CD14-positive monocyte (primary cell): Measurements from ENCODE around the gene APBA2. TPM values are rescaled to one million over a fixed set of nuclear protein-coding genes. Genes with fewer than 3 reads are reported as not detected.

Source experiments
- DNase-seq, 3 donors: peaks; one replicate each; pipeline ENCODE4 v3.0.0-alpha.2; 2011 to 2022
- H2AFZ ChIP-seq: 2 replicates; pipeline ENCODE4 v1.6.0; 2012; ENCODE audit warnings: mild to moderate bottlenecking, low read depth, low read length, inconsistent platforms; ENCODE audit not compliant: insufficient read depth, poor library complexity, severe bottlenecking
- H3K27ac ChIP-seq, 2 donors: 1 replicate in 1 of 2; 2 replicates in 1 of 2; pipeline ENCODE4 v1.5.1; 2012 to 2013; ENCODE audit warnings: low read length in 2 of 2, control low read depth in 1 of 2, inconsistent platforms in 1 of 2, low read depth in 1 of 2, mild to moderate bottlenecking in 1 of 2
- H3K27me3 ChIP-seq, 2 donors: one replicate each; pipeline versions ENCODE4 v1.6.0 to v1.6.1; 2011 to 2013; ENCODE audit warnings: low read length in 2 of 2; ENCODE audit not compliant: control insufficient read depth in 2 of 2, insufficient read depth in 2 of 2
- H3K36me3 ChIP-seq, 2 donors: replicated peaks in 1 of 2; 1 replicate in 1 of 2; 2 replicates in 1 of 2; pipeline versions ENCODE4 v1.5.1 to v1.6.1; 2012 to 2013; ENCODE audit warnings: low read length in 2 of 2, control low read depth in 1 of 2, inconsistent platforms in 1 of 2, mild to moderate bottlenecking in 1 of 2; ENCODE audit not compliant: insufficient read depth in 2 of 2, control insufficient read depth in 1 of 2
- H3K4me1 ChIP-seq, 2 donors: 1 replicate in 1 of 2; 2 replicates in 1 of 2; pipeline versions ENCODE4 v1.5.1 to v1.6.1; 2012 to 2013; ENCODE audit warnings: low read length in 2 of 2, control low read depth in 1 of 2, inconsistent platforms in 1 of 2, mild to moderate bottlenecking in 1 of 2, moderate library complexity in 1 of 2; ENCODE audit not compliant: insufficient read depth in 2 of 2, control insufficient read depth in 1 of 2
- H3K4me2 ChIP-seq: replicated peaks from 2 replicates; pipeline ENCODE3; 2012; ENCODE audit warnings: low read length, moderate library complexity, mild to moderate bottlenecking; ENCODE audit not compliant: poor library complexity, severe bottlenecking; ENCODE audit errors: extremely low read depth
- H3K4me3 ChIP-seq, 3 experiments: fragments of 200-600 bp in 1 of 3; sonication (generic) in 1 of 3; replicated peaks in 1 of 3; 1 replicate in 2 of 3; 2 replicates in 1 of 3; pipeline ENCODE4 v1.5.1; 2011 to 2013; ENCODE audit warnings: low read length in 3 of 3, mild to moderate bottlenecking in 3 of 3, control low read depth in 2 of 3, low read depth in 2 of 3, inconsistent platforms in 1 of 3, moderate library complexity in 1 of 3
- H3K79me2 ChIP-seq: 2 replicates; pipeline ENCODE4 v1.6.0; 2012; ENCODE audit warnings: mild to moderate bottlenecking, control low read depth, inconsistent platforms, low read length, moderate library complexity; ENCODE audit not compliant: insufficient read depth
- H3K9ac ChIP-seq: 2 replicates; pipeline ENCODE4 v1.6.0; 2017; ENCODE audit warnings: low read length, mild to moderate bottlenecking; ENCODE audit not compliant: insufficient read depth, poor library complexity, severe bottlenecking
- H3K9me3 ChIP-seq, 2 donors: replicated peaks in 1 of 2; 1 replicate in 1 of 2; 2 replicates in 1 of 2; pipeline versions ENCODE4 v1.5.1 to v1.6.1; 2012 to 2013; ENCODE audit warnings: low read length in 2 of 2, control low read depth in 1 of 2; ENCODE audit not compliant: control insufficient read depth in 1 of 2, insufficient read depth in 1 of 2
- H4K20me1 ChIP-seq: 2 replicates; pipeline ENCODE4 v1.6.0; 2012; ENCODE audit warnings: mild to moderate bottlenecking, low read length, control low read depth, moderate library complexity; ENCODE audit not compliant: insufficient read depth
- H3K27ac Mint-ChIP-seq, 7 donors: one replicate each; pipeline ENCODE4 v1.8.0; 2020; ENCODE audit warnings: mild to moderate bottlenecking in 7 of 7, mixed read lengths in 7 of 7, moderate library complexity in 6 of 7, inconsistent platforms in 2 of 7
- H3K27me3 Mint-ChIP-seq, 3 donors: one replicate each; pipeline ENCODE4 v1.8.0; 2021 to 2022; ENCODE audit warnings: low read depth in 3 of 3, mild to moderate bottlenecking in 3 of 3, mixed read lengths in 3 of 3, moderate library complexity in 3 of 3, inconsistent platforms in 1 of 3
- H3K36me3 Mint-ChIP-seq, 2 donors: one replicate each; pipeline ENCODE4 v1.8.0; 2020; ENCODE audit warnings: mixed read lengths in 2 of 2, inconsistent platforms in 1 of 2, mild to moderate bottlenecking in 1 of 2
- H3K4me1 Mint-ChIP-seq: one replicate; pipeline ENCODE4 v1.8.0; 2020; ENCODE audit warnings: mild to moderate bottlenecking, mixed read lengths
- H3K4me3 Mint-ChIP-seq, 2 donors: one replicate each; pipeline ENCODE4 v1.8.0; 2020; ENCODE audit warnings: mild to moderate bottlenecking in 2 of 2, mixed read lengths in 2 of 2, moderate library complexity in 1 of 2
- H3K9me3 Mint-ChIP-seq, 7 donors: one replicate each; pipeline ENCODE4 v1.8.0; 2020 to 2022; ENCODE audit warnings: mixed read lengths in 7 of 7, mild to moderate bottlenecking in 6 of 7, moderate library complexity in 6 of 7, inconsistent platforms in 2 of 7
- CTCF ChIP-seq: fragments of 200-600 bp; IDR thresholded peaks from one replicate; pipeline ENCODE4 v1.8.0; 2022; ENCODE audit warnings: antibody characterized with exemption, mild to moderate bottlenecking
- WGBS: methylation state at CpG from one replicate; pipeline ENCODE4 v1.1.5; 2013; ENCODE audit warnings: missing lambda C conversion rate; ENCODE audit not compliant: insufficient coverage; 5-methylcytosine and 5-hydroxymethylcytosine counted together
- intact Hi-C, 2 donors: fragments of 100-400 bp; cut with micrococcal nuclease; formaldehyde crosslinking; loops; one replicate each; pipeline versions ENCODE4 v1.15.0 to v1.15.1; 2023
- polyA plus RNA-seq, 3 donors: library from polyadenylated mRNA; depleted of rRNA in 1 of 3; unstranded in 2 of 3; stranded (reverse) in 1 of 3; fragments of 300-500 nt in 2 of 3; fragments of >200 nt in 1 of 3; fragmentation: Illumina TruSeq in 2 of 3; gene quantifications; 1 replicate in 2 of 3; 2 replicates in 1 of 3; pipeline ENCODE4 v1.2.3, GENCODE V29; 2012 to 2021

Gene APBA2
- polyA plus RNA-seq, 3 donors = 0.30 TPM; not detected in 2

GRCh38 chr15:28929200-28929599, 43.4 kb downstream of the APBA2 start:
- Histone ChIP-seq H3K9me3 (no peaks in the 10 kb centered on the region), H3K27ac (no peak overlapping the region), H3K4me2 (no peak overlapping the region), H3K79me2 (no peaks in the 10 kb centered on the region), H3K27me3 (no peaks in the 10 kb centered on the region), H4K20me1 (no peaks in the 10 kb centered on the region), H2AFZ (no peak overlapping the region), H3K4me3 (no peak overlapping the region), H3K4me1 (no peaks in the 10 kb centered on the region), H3K36me3 (no peaks in the 10 kb centered on the region), H3K9ac (no peak overlapping the region)
- Mint-ChIP-seq H3K4me3 (no peak overlapping the region), H3K9me3 (peaks cover 0 to 7% (median 2%) of the 10 kb centered on the region in 7 donors), H3K27ac (no peak overlapping the region), H3K36me3 (no peaks in the 10 kb centered on the region), H3K27me3 (peaks cover 4 to 31% (median 15%) of the 10 kb centered on the region in 3 donors), H3K4me1 (no peaks in the 10 kb centered on the region)
- intact Hi-C loops = no loop called here
- WGBS = 91% methylated on average over 10 of the region's 10 CpGs
- DNase-seq = no peak
- TF ChIP-seq CTCF = no peak

GRCh38 chr15:28930011-28930410, 44.2 kb downstream of the APBA2 start:
- Histone ChIP-seq H3K4me3 (no peak overlapping the region), H3K4me2 (no peak overlapping the region), H3K79me2 (no peaks in the 10 kb centered on the region), H3K4me1 (no peaks in the 10 kb centered on the region), H3K36me3 (no peaks in the 10 kb centered on the region), H3K9me3 (no peaks in the 10 kb centered on the region), H2AFZ (no peak overlapping the region), H4K20me1 (no peaks in the 10 kb centered on the region), H3K27me3 (peaks cover 0 to 1% of the 10 kb centered on the region in 2 donors), H3K27ac (no peak overlapping the region), H3K9ac (no peak overlapping the region)
- DNase-seq = no peak
- Mint-ChIP-seq H3K36me3 (no peaks in the 10 kb centered on the region), H3K4me1 (no peaks in the 10 kb centered on the region), H3K27me3 (peaks cover 6 to 27% (median 21%) of the 10 kb centered on the region in 3 donors), H3K27ac (no peak overlapping the region), H3K9me3 (peaks cover 0 to 7% (median 2%) of the 10 kb centered on the region in 7 donors), H3K4me3 (no peak overlapping the region)
- no peak for TF ChIP-seq CTCF
- WGBS = 96% methylated on average over 3 of the region's 6 CpGs
- intact Hi-C loops = no loop called here
